ENCODE data around the gene CLDN10. TPM values are rescaled to one million over a fixed set of nuclear protein-coding genes. Genes with fewer than 3 reads are reported as not detected.

The CLDN10 gene
- polyA plus RNA-seq, 1 donor from 2014 or later, result not detected

DNA sequence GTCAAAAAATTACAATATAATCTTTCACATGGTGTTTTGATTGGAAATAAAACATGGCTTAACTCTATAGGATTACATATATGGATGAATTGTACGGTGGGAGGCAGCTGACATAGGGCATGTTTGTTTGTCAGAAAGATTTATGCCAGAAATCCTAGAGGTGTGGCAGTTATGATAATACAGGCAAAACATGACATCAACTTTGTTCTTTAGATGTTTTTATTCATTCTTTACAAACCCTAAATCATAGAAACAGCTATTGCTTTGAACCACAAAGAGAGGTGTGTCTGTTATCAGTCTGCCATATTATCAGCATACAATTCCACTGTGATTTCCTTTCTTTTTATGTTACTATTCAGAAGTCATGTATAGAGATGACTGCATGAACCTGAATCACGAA lies 8.2 kb upstream of the CLDN10 start:
- Histone ChIP-seq H3F3A (ENCODE audit: insufficient read depth, low read length, poor library complexity, severe bottlenecking) (no peaks in the 10 kb centered on the region), H3K4me2 (ENCODE audit: low read length) (no peak overlapping the region), H3K9me2 (ENCODE audit: insufficient read depth, low read length) (no peaks in the 10 kb centered on the region), H3K79me2 (replicated peaks; ENCODE audit: insufficient read depth, low read length) (no peaks in the 10 kb centered on the region), H3K27me3 (ENCODE audit: insufficient read depth, low read depth, low read length) (no peaks in the 10 kb centered on the region), H4K20me1 (ENCODE audit: insufficient read depth) (no peaks in the 10 kb centered on the region), H3K36me3 (ENCODE audit: insufficient read depth, low read length) (no peaks in the 10 kb centered on the region), H3K27ac (ENCODE audit: low read length) (no peak overlapping the region), H2AFZ (ENCODE audit: low read depth, low read length) (no peak overlapping the region), H3K4me3 (ENCODE audit: low read length) (no peak overlapping the region), H3K9me3 (ENCODE audit: low read length) (no peaks in the 10 kb centered on the region), H3K9ac (ENCODE audit: low read length) (no peak overlapping the region)
- TF ChIP-seq CTCF (IDR thresholded peaks at IDR 0.05; ENCODE audit: poor library complexity, severe bottlenecking) (no peak), POLR2AphosphoS5 (IDR thresholded peaks at IDR 0.05) (no peak), RAD21 (conservative IDR thresholded peaks at IDR 0.05) (no peak), MXI1 (conservative IDR thresholded peaks at IDR 0.05; ENCODE audit: poor library complexity, severe bottlenecking) (no peak), TAF1 (IDR thresholded peaks at IDR 0.05; ENCODE audit: low read depth) (no peak), EZH2 (IDR thresholded peaks at IDR 0.05; ENCODE audit: borderline replicate concordance, insufficient read depth, low read length, poor library complexity, severe bottlenecking) (no peak), EP300 (conservative IDR thresholded peaks at IDR 0.05; ENCODE audit: poor library complexity, severe bottlenecking) (no peak)

DNA sequence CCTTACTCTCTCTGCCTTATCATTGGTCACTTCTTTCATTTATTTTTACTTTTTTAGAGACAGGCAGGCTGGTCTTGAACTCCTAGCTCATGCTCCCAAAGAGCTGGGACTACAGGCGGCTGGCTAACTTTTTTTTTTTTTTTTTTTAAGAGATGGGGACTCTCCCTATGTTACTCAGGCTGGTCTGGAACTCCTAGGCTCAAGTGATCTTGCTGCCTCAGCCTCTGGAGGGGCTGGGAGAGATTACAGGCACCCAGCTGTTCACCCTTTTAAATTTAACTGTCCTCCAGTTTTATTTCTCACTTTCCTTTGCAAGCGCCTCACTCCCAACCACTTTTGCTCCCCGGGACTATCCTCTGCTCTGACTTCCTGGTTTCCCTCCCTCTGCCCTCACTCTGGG lies 5.6 kb upstream of the CLDN10 start:
- H3K27me3 ChIP-seq (ENCODE audit: insufficient read depth, low read depth, low read length), result peaks cover 7% of the 10 kb centered on the region
- H3K27ac ChIP-seq (ENCODE audit: low read length), result no peak overlapping the region
- no peak overlapping the region for H3K4me2 ChIP-seq (ENCODE audit: low read length)
- no peak overlapping the region for H3K4me3 ChIP-seq (ENCODE audit: low read length)
- H3K79me2 ChIP-seq (replicated peaks; ENCODE audit: insufficient read depth, low read length), result no peaks in the 10 kb centered on the region
- no peaks in the 10 kb centered on the region for H4K20me1 ChIP-seq (ENCODE audit: insufficient read depth)
- no peaks in the 10 kb centered on the region for H3K9me2 ChIP-seq (ENCODE audit: insufficient read depth, low read length)
- TF ChIP-seq EZH2 (IDR thresholded peaks at IDR 0.05; ENCODE audit: borderline replicate concordance, insufficient read depth, low read length, poor library complexity, severe bottlenecking), result no peak
- no peak for TF ChIP-seq EP300 (conservative IDR thresholded peaks at IDR 0.05; ENCODE audit: poor library complexity, severe bottlenecking)
- TF ChIP-seq CTCF (IDR thresholded peaks at IDR 0.05; ENCODE audit: poor library complexity, severe bottlenecking), result no peak
- no peak for TF ChIP-seq RAD21 (conservative IDR thresholded peaks at IDR 0.05)
- TF ChIP-seq, protein P1, sequence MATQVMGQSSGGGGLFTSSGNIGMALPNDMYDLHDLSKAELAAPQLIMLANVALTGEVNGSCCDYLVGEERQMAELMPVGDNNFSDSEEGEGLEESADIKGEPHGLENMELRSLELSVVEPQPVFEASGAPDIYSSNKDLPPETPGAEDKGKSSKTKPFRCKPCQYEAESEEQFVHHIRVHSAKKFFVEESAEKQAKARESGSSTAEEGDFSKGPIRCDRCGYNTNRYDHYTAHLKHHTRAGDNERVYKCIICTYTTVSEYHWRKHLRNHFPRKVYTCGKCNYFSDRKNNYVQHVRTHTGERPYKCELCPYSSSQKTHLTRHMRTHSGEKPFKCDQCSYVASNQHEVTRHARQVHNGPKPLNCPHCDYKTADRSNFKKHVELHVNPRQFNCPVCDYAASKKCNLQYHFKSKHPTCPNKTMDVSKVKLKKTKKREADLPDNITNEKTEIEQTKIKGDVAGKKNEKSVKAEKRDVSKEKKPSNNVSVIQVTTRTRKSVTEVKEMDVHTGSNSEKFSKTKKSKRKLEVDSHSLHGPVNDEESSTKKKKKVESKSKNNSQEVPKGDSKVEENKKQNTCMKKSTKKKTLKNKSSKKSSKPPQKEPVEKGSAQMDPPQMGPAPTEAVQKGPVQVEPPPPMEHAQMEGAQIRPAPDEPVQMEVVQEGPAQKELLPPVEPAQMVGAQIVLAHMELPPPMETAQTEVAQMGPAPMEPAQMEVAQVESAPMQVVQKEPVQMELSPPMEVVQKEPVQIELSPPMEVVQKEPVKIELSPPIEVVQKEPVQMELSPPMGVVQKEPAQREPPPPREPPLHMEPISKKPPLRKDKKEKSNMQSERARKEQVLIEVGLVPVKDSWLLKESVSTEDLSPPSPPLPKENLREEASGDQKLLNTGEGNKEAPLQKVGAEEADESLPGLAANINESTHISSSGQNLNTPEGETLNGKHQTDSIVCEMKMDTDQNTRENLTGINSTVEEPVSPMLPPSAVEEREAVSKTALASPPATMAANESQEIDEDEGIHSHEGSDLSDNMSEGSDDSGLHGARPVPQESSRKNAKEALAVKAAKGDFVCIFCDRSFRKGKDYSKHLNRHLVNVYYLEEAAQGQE (IDR thresholded peaks at IDR 0.05; ENCODE audit: borderline replicate concordance), result no peak
- no peak for TF ChIP-seq POLR2AphosphoS5 (IDR thresholded peaks at IDR 0.05)
- no peak for TF ChIP-seq TAF1 (IDR thresholded peaks at IDR 0.05; ENCODE audit: low read depth)
- TF ChIP-seq MXI1 (conservative IDR thresholded peaks at IDR 0.05; ENCODE audit: poor library complexity, severe bottlenecking), result no peak
- no peak for TF ChIP-seq SMC3 (conservative IDR thresholded peaks at IDR 0.05; ENCODE audit: poor library complexity)
- H3K36me3 ChIP-seq (ENCODE audit: insufficient read depth, low read length), result no peaks in the 10 kb centered on the region
- H3K9me3 ChIP-seq (ENCODE audit: low read length), result no peaks in the 10 kb centered on the region
- H3K9ac ChIP-seq (ENCODE audit: low read length), result no peak overlapping the region
- H3F3A ChIP-seq (ENCODE audit: insufficient read depth, low read length, poor library complexity, severe bottlenecking), result no peaks in the 10 kb centered on the region
- no peak overlapping the region for H2AFZ ChIP-seq (ENCODE audit: low read depth, low read length)
